Cardiac fibroblast (primary cell): ENCODE measurements around the gene CCDC86.

Source experiments
- DNase-seq, 2 donors: peaks; one replicate each; pipeline versions ENCODE4 v3.0.0 to v3.0.0-alpha.2; 2010; ENCODE audit warnings: low read depth in 2 of 2
- H3K4me3 ChIP-seq, 2 donors: replicated peaks in 1 of 2; 1 replicate in 1 of 2; 2 replicates in 1 of 2; pipeline ENCODE4 v1.5.1; 2011; ENCODE audit warnings: low read depth in 2 of 2, low read length in 2 of 2, mild to moderate bottlenecking in 2 of 2, moderate library complexity in 1 of 2
- CTCF ChIP-seq: IDR thresholded peaks from one replicate; pipeline ENCODE4 v1.5.1; 2011; ENCODE audit warnings: low read depth, mild to moderate bottlenecking, low read length, inconsistent platforms

CCDC86 gene

GRCh38 chr11:60847896-60848295 lies 6.0 kb downstream of the CCDC86 start:
- no peak for DNase-seq
- H3K4me3 ChIP-seq: no peak overlapping the region
- no peak for TF ChIP-seq CTCF

- no peak for TF ChIP-seq CTCF
- H3K4me3 ChIP-seq: no peak overlapping the region
- no peak for DNase-seq
Observed at GRCh38 chr11:60848714-60849151, 6.8 kb downstream of the CCDC86 start.

- H3K4me3 ChIP-seq: no peak overlapping the region
- no peak for DNase-seq
- no peak for TF ChIP-seq CTCF
Observed at GRCh38 chr11:60849641-60850520, 8.0 kb downstream of the CCDC86 start.

- no peak for TF ChIP-seq CTCF
- H3K4me3 ChIP-seq: no peak overlapping the region
- DNase-seq: no peak
Observed at GRCh38 chr11:60851327-60852104, 9.6 kb downstream of the CCDC86 start.

- H3K4me3 ChIP-seq: no peak overlapping the region
- no peak for DNase-seq
- no peak for TF ChIP-seq CTCF
Observed at GRCh38 chr11:60852117-60852981, 10.4 kb downstream of the CCDC86 start.
